HG03108 (cell line): ENCODE measurements around the gene NPAS4.
"Not testable (repeated sequence)": the region's sequence is repeated elsewhere in the genome, so short reads cannot be mapped to it uniquely, and the experiment has no call there.

Source experiments
- ATAC-seq: cut with Tn5 transposase; IDR thresholded peaks from one replicate; pipeline ENCODE4 v1.9.1; 2021; ENCODE audit warnings: moderate library complexity; ENCODE audit not compliant: unreplicated experiment

Gene NPAS4

GRCh38 chr11:66417000-66417399 is 3.8 kb upstream of the NPAS4 start:
- ATAC-seq: no peak

DNA sequence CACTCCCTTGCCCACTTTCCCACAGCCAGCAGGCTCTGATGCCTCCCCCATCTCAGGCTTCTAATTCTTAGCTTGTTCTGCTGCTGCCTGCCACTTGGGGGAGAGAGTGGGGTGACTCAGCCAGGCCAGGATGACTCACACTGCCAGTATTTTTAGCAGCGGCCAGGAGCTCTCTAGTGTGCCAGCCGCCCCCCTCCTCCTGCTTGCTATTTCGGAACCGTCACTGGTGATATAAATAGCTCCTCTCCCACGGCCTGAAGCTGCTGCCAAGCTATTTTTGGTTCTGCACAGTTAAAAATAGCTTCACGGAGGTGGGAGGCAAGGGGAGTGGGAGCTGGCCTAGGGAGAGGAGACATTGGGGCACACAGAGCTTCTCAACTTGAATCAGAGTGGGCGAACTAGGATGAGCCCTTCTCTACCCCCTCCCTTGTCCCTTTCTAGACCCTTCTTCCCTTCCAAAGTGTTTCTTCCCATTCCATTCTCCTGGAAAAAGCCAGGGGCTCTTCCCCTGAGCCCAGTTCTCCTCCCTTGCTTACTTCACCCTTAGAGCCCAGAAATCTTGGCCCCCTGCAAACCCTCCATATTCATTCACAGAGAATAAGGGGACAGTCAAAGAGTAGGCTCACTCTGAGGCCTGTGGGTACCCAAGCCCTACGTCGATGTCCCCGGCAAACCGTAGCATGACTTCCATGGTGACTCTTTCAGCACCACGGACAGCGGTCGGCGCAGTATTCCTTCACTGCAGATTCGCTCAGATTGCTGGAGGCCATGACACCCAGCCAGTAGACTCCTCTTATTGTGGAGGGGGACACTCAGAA is 2.5 kb upstream of the NPAS4 start:
- no peak for ATAC-seq

- no peak for ATAC-seq
These were observed 1.9 kb upstream of the NPAS4 start for GRCh38 chr11:66418986-66419308.

- ATAC-seq: no peak
These were observed 1.0 kb upstream of the NPAS4 start for GRCh38 chr11:66419825-66420224.

DNA sequence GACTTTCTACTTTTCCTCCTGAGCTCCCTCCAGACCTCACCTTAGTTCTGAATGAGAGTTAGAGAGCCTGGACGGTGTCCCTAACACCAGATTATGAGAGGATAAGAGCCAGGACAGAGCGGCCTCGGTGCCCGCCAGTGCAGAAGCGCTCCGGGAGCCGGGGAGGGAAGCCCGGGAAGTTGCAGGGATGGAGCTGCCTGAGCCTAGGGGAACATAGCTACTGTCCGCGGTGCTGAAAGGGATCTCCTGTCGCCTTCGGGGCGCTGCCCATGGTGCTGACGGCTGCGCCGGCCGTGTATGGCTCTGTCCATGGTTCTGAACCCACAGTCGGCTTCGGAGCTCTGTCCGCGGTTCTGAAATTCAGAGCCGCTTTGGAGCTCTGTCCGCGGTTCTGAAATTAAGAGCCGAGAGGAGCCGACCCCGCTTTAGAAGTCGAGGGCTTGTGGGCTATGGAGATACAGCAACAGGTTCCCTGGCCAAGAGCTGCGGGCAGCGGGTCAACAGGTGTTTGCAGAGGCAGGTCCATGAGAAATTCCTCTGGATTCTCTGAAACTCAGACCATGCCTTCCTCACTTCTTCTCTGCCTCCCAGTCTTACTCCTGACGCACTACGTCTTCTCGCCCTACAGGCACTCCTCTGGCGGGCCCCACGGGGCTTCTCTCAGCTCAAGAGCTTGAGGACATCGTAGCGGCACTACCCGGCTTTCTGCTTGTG is 814 bp downstream of the NPAS4 start:
- ATAC-seq: peak; percentile 65

- ATAC-seq: no peak
These were observed 5.5 kb downstream of the NPAS4 start for GRCh38 chr11:66426314-66426713.

GRCh38 chr11:66428933-66429332 is 8.1 kb downstream of the NPAS4 start:
- ATAC-seq: no peak

GRCh38 chr11:66429983-66430602 is 9.3 kb downstream of the NPAS4 start:
- no peak for ATAC-seq

DNA sequence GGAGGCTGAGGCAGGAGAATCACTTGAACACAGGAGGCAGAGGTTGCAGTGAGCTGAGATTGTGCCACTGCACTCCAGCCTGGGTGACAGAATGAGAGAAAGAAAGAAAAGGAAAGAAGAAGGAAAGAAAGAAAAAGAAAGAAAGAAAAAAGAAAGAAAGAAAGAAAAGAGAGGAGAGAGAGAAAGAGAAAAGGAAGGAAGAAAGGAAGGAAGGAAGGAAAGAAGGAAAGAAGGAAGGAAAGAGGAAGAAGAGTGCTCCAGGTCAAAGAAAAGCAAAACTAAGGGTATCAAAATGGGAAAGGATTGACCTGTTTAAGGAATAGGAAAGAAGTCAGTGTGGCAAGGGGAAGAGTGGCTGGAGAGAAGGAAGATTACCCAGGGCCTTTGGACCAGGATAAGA is 10.5 kb downstream of the NPAS4 start:
- not testable (repeated sequence) for ATAC-seq

GRCh38 chr11:66431871-66432329 is 11.1 kb downstream of the NPAS4 start:
- ATAC-seq: not testable (repeated sequence)

- no peak for ATAC-seq
These were observed 11.8 kb downstream of the NPAS4 start for GRCh38 chr11:66432597-66432996.

DNA sequence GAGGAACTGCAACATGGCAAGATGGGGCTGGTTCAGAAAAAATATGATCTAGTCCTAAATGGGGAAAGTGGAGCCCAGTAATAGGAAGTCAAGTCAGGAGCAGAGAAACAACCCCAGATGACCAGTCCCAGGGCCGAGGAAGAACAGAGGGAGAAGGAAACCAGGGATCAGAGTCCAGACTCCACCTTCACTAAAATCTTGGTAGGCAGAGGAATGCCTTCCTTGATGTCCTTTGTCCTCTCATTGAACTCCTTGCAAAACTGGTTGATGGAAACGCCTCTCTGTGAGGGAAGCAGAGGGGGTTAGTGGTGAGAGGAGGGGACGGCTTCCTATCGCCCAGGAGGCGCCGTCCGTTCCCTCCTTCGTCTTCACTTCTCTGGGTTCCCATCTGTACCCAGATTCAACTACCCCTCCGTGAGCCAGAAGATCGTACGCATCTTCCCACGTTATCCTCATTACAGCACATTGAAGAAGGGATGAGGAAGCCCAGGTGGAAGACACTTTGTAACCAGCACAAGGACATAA is 17.2 kb downstream of the NPAS4 start:
- no peak for ATAC-seq

- ATAC-seq: peak; percentile 86
These were observed 17.9 kb downstream of the NPAS4 start, which contains the start of gene MRPL11 for GRCh38 chr11:66438504-66439466. MRPL11 (minus strand) TSS chr11:66438848; CDS start chr11:66438754, 94 bp downstream.

DNA sequence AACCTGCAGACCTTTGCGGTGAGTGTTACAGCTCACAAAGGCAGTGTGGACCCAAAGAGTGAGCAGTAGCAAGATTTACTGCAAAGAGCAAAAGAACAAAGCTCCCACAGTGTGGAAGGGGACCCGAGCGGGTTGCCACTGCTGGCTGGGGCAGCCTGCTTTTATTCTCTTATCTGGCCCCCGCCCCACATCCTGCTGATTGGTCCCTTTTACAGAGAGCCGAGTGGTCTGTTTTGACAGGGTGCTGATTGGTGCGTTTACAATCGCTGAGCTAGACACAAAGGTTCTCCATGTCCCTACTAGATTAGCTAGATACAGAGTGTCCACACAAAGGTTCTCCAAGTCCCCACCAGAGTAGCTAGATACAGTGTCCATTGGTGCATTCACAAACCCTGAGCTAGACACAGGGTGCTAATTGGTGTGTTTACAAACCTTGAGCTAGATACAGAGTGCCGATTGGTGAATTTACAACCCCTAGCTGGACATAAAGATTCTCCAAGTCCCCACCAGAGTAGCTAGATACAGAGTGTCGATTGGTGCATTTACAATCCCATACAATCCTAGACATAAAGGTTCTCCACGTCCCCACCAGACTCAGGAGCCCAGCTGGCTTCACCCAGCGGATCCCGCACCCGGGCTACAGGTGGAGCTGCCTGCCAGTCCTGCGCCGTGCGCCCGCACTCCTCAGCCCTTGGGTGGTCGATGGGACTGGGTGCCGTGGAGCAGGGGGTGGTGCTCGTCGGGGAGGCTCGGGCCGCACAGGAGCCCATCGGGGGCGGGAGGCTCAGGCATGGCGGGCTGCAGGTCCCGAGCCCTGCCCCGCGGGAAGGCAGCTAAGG is 19.5 kb downstream of the NPAS4 start:
- not testable (repeated sequence) for ATAC-seq

GRCh38 chr11:66440940-66441282 is 20.1 kb downstream of the NPAS4 start:
- ATAC-seq: not testable (repeated sequence)

DNA sequence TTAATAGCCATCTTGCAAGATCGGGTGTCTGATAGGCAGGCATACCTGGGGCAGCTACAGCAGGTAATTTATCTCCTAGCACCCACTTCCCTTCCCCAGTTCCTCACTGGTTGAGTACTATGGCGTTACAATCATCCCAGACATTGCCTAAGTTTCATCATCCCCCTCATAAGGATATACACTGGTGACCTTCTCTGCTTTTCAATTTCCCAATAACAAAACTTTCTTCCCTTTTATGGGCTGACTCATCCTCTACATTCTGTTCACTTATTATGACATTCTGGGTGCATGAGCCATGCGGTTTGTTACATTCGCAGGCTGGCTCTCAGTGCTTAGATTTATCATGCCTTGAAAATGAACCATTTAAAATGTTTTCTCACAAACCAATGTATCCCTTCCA is 22.8 kb downstream of the NPAS4 start:
- ATAC-seq: no peak

DNA sequence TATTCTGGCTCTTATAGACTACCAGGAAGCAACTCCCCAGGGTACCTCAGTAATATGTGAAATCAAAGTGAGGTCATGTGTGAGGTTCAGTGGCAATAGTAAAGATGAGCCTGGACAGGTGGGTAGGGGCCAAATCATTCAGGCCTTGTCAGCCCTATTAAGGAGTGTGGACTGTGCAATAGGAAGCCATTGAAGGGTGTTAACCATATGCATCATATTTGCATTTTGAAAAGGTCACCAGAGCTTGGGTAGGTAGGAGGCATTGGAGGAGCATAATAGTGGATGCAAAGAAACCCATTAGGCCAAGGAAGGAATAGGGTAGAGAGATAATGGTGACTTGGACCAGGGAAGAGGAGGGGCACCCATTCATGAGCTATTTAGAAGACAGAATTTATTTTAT is 26.2 kb downstream of the NPAS4 start:
- no peak for ATAC-seq

GRCh38 chr11:66448523-66448922 is 27.7 kb downstream of the NPAS4 start:
- ATAC-seq: no peak

DNA sequence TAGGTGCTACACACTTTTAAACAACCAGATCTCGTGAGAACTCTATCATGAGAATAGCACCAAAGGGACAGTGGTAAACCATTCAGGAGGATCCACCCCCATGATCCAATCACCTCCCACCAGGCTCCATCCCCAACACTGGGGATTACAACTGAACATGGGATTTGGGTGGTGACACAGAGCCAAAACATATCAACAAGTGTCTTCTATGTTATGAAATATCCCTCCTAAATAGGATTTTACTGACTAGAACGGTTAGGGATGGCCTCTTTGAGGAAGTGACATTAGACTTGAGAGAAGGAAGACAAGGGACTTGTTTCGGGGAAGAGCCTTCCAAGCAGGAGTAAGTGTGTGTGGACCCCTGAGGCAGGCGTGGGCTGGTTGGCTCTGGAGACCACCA is 29.7 kb downstream of the NPAS4 start:
- ATAC-seq: no peak

DNA sequence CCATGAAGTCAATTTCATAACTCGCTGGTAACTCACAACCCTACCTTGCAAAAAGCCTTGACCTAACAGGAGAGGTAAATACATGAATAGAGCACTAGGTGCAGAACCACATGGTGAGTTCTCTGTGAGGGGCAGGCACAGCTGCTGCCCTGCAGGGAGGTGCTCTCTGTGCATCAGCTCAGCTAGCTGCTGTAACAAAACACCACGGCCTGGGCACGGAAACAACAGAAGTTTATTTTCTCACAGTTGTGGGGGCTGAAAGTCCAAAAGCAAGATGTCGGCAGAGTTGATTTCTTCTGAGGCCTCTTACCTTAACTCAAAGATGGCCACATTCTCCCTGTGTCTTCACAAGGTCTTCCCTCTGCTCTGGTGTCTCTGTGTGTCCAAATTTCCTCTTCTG is 30.8 kb downstream of the NPAS4 start:
- ATAC-seq: no peak
